HFFc6 (cell line): ENCODE measurements around the gene MCL1. TPM values are rescaled to one million over a fixed set of nuclear protein-coding genes. Genes with fewer than 3 reads are reported as not detected.
"Not testable (repeated sequence)": the region's sequence is repeated elsewhere in the genome, so short reads cannot be mapped to it uniquely, and the experiment has no call there.

Source experiments
- DNase-seq: peaks from one replicate; pipeline ENCODE4 v3.0.0-alpha.2; 2018
- H3K27ac Mint-ChIP-seq: 2 replicates; pipeline ENCODE4 v1.8.0; 2020; ENCODE audit warnings: mild to moderate bottlenecking, mixed read lengths
- H3K27me3 Mint-ChIP-seq: 2 replicates; pipeline ENCODE4 v1.8.0; 2021; ENCODE audit warnings: mild to moderate bottlenecking, moderate library complexity, mixed read lengths; ENCODE audit not compliant: insufficient read depth
- H3K36me3 Mint-ChIP-seq: 2 replicates; pipeline ENCODE4 v1.8.0; 2021; ENCODE audit warnings: low read depth, mixed read lengths
- H3K4me1 Mint-ChIP-seq: 2 replicates; pipeline ENCODE4 v1.8.0; 2020; ENCODE audit warnings: low read depth, mixed read lengths
- H3K4me3 Mint-ChIP-seq: 2 replicates; pipeline ENCODE4 v1.8.0; 2020; ENCODE audit warnings: mild to moderate bottlenecking, moderate library complexity, mixed read lengths
- H3K9me3 Mint-ChIP-seq: 2 replicates; pipeline ENCODE4 v1.8.0; 2020; ENCODE audit warnings: mild to moderate bottlenecking, mixed read lengths
- CTCF ChIP-seq: fragments of 200-600 bp; sonication (generic); IDR thresholded peaks from 2 replicates; pipeline ENCODE4 v1.5.0; 2021; ENCODE audit warnings: antibody characterized with exemption, mild to moderate bottlenecking
- total RNA-seq, 6 experiments: library from RNA; stranded (reverse); fragmentation: NEBNext Ultra II Directional; extraction: Animal tissue kit (Norgen Biotek cat#: 25700); gene quantifications; 2 replicates in 1 of 6; 3 replicates in 5 of 6; pipeline ENCODE4 v1.2.3, GENCODE V29; 2021

The MCL1 gene
- total RNA-seq, 6 experiments from 2014 or later, result 155 to 170 (median 164) TPM

- TF ChIP-seq CTCF, result no peak
- H3K36me3 Mint-ChIP-seq, result peaks cover 14% of the 10 kb centered on the region; the same call in 1 of the 2 replicates
- DNase-seq, result no peak
- H3K27ac Mint-ChIP-seq, result no peak overlapping the region
- no peaks in the 10 kb centered on the region for H3K9me3 Mint-ChIP-seq
- no peak overlapping the region for H3K4me3 Mint-ChIP-seq
- H3K4me1 Mint-ChIP-seq, result peaks cover 27% of the 10 kb centered on the region
- H3K27me3 Mint-ChIP-seq, result no peaks in the 10 kb centered on the region
Observed at GRCh38 chr1:150596976-150597375, 17.6 kb upstream of the MCL1 start.

GRCh38 chr1:150596095-150596892 lies 16.9 kb upstream of the MCL1 start:
- TF ChIP-seq CTCF, result no peak
- Mint-ChIP-seq H3K4me1 (peaks cover 27% of the 10 kb centered on the region), H3K27me3 (no peaks in the 10 kb centered on the region), H3K36me3 (peaks cover 14% of the 10 kb centered on the region; the same call in 1 of the 2 replicates), H3K27ac (peak overlapping the region; percentile 37), H3K4me3 (no peak overlapping the region), H3K9me3 (no peaks in the 10 kb centered on the region)
- no peak for DNase-seq

GRCh38 chr1:150582371-150582770 lies 3.0 kb upstream of the MCL1 start:
- TF ChIP-seq CTCF, result no peak
- H3K36me3 Mint-ChIP-seq, result peaks cover 17% of the 10 kb centered on the region
- H3K4me3 Mint-ChIP-seq, result no peak overlapping the region
- H3K27ac Mint-ChIP-seq, result peak overlapping the region; percentile 12; the same call in 1 of the 2 replicates
- H3K9me3 Mint-ChIP-seq, result peaks cover 21% of the 10 kb centered on the region
- no peak for DNase-seq
- peaks cover 22% of the 10 kb centered on the region for H3K4me1 Mint-ChIP-seq
- peaks cover 26% of the 10 kb centered on the region for H3K27me3 Mint-ChIP-seq

GRCh38 chr1:150581962-150582361 lies 2.6 kb upstream of the MCL1 start:
- Mint-ChIP-seq H3K27me3 (peaks cover 30% of the 10 kb centered on the region), H3K36me3 (peaks cover 22% of the 10 kb centered on the region), H3K9me3 (peaks cover 25% of the 10 kb centered on the region), H3K4me1 (peaks cover 25% of the 10 kb centered on the region)
- H3K27ac Mint-ChIP-seq, DNase-seq, H3K4me3 Mint-ChIP-seq: not testable (repeated sequence)

GRCh38 chr1:150581437-150581836 lies 2.0 kb upstream of the MCL1 start:
- H3K27ac Mint-ChIP-seq, DNase-seq, H3K4me3 Mint-ChIP-seq: not testable (repeated sequence)
- peaks cover 26% of the 10 kb centered on the region for H3K4me1 Mint-ChIP-seq
- H3K9me3 Mint-ChIP-seq, result peaks cover 27% of the 10 kb centered on the region
- H3K36me3 Mint-ChIP-seq, result peaks cover 27% of the 10 kb centered on the region
- peaks cover 32% of the 10 kb centered on the region for H3K27me3 Mint-ChIP-seq

- peaks cover 30% of the 10 kb centered on the region for H3K4me1 Mint-ChIP-seq
- not testable (repeated sequence) for DNase-seq
- peak overlapping the region; percentile 92 for H3K4me3 Mint-ChIP-seq
- H3K27me3 Mint-ChIP-seq, result peaks cover 36% of the 10 kb centered on the region
- H3K9me3 Mint-ChIP-seq, result peaks cover 27% of the 10 kb centered on the region
- H3K27ac Mint-ChIP-seq, result peak overlapping the region; percentile 99
- H3K36me3 Mint-ChIP-seq, result peaks cover 32% of the 10 kb centered on the region
Observed at GRCh38 chr1:150580966-150581365, 1.6 kb upstream of the MCL1 start.

- H3K27ac Mint-ChIP-seq, result peak overlapping the region; percentile 99
- H3K36me3 Mint-ChIP-seq, result peaks cover 40% of the 10 kb centered on the region
- H3K9me3 Mint-ChIP-seq, result peaks cover 27% of the 10 kb centered on the region
- no peak for DNase-seq
- peak overlapping the region; percentile 92 for H3K4me3 Mint-ChIP-seq
- H3K4me1 Mint-ChIP-seq, result peaks cover 39% of the 10 kb centered on the region
- H3K27me3 Mint-ChIP-seq, result peaks cover 44% of the 10 kb centered on the region
- no peak for TF ChIP-seq CTCF
Observed at GRCh38 chr1:150579945-150580642, 684 bp upstream of the MCL1 start.
